Activated gamma-delta T cell treated with anti-CD3 and anti-CD28 coated beads, Interleukin-2, amount 50 U/mL, for 16 hours (primary cell): ENCODE measurements around the gene CAMTA1.
"Not testable (repeated sequence)": the region's sequence is repeated elsewhere in the genome, so short reads cannot be mapped to it uniquely, and the experiment has no call there.

Experiments
- DNase-seq: peaks from one replicate; pipeline ENCODE4 v3.0.0-alpha.2; 2020; ENCODE audit warnings: low read depth

CAMTA1 gene

GRCh38 chr1:7781923-7782495 is 996.8 kb downstream of the CAMTA1 start:
- no peak for DNase-seq

DNA sequence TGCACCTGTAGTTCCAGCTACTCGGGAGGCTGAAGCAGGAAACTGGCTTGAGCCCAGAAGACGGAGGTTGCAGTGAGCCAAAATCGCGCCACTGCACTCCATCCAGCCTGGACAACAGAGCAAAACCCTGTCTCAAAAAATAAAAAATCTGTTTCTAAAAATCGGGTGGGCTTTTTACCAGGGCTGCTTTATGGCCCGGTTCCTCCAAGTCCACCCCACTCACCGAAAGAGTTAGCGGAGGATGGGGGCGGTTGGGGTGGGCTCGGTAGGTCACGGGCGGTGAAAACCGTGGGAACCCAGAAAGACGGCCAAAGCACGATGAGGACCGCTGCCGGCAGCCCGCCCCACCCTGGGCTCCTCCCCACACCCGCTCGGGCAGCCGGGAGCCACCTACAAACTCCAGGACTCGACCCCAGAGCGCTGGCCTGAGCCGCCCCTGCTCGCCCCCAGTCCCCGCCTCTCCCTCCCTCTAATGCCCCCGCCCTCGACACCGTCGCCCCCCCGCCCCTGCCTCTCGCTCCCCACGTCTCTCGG is 998.0 kb downstream of the CAMTA1 start:
- DNase-seq, result peak; percentile 10

DNA sequence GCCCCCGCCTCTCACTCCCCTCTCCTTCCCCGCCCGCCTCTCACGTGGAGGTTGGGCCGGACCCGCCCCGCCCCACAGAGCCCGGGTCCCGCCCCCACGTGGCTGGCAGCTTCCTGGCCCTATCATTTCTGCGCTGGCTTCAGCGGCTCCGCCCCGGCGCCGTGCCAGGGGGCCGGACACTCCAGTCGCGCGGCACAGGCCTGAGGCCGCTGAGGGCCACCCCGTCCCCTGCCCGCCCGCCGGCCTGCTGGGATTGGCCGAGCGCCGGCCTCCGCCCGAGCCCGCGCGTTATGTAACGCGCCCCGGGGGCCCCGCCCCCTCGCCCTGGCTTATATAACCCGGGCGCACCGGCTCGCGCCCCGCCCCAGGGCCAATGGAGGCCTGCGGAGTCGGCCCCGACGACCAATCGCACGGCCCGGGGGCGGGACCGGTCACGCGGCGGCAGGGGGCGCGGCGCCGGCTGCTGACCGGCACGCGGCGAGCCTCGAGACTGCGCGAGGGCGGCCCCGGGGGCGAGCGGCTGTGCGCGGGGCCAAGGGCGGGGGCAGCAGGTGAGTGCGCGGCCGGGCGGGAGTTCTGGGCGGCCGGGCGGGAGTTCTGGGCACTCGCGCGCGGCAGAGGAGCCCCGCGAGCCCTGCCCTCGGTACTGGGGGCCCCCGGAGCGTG is 998.7 kb downstream of the CAMTA1 start, which contains the start of gene PER3:
PER3 (plus strand) TSS at position 466 of the 666 bp plus-strand sequence. CDS start 587 bp downstream, outside the sequence.
- peak; percentile 83 for DNase-seq

DNA sequence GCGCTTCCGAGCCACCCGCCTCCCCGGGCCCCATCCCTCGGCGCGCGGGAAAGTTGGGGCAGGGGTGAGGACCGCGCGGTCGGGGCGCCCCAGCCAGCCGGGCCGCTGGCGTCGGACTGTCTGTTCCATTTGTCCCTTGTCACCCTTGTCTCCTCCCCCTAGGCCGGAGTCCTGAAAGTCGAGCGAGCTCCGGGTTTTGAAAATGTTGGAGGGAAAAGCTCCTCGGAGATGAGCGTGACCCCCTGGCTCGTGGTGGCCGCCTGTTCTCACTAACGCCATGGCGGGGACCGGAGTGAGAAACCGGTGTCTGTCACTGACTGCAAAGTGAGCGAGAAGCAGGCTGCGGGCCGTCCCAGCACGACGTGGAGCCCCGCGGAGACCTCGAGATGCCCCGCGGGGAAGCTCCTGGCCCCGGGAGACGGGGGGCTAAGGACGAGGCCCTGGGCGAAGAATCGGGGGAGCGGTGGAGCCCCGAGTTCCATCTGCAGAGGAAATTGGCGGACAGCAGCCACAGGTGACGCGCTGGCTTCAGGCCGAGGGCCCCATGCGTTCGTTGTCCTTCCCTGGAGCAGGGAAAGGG is 999.3 kb downstream of the CAMTA1 start:
- no peak for DNase-seq

GRCh38 chr1:7785108-7785507 is 999.9 kb downstream of the CAMTA1 start:
- no peak for DNase-seq

- DNase-seq, result no peak
These were observed 1001.5 kb downstream of the CAMTA1 start for GRCh38 chr1:7786795-7787194.

GRCh38 chr1:7789828-7790227 is 1004.6 kb downstream of the CAMTA1 start:
- DNase-seq, result no peak

GRCh38 chr1:7791027-7791426 is 1005.8 kb downstream of the CAMTA1 start:
- DNase-seq, result not testable (repeated sequence)

GRCh38 chr1:7795406-7795805 is 1010.2 kb downstream of the CAMTA1 start:
- no peak for DNase-seq

DNA sequence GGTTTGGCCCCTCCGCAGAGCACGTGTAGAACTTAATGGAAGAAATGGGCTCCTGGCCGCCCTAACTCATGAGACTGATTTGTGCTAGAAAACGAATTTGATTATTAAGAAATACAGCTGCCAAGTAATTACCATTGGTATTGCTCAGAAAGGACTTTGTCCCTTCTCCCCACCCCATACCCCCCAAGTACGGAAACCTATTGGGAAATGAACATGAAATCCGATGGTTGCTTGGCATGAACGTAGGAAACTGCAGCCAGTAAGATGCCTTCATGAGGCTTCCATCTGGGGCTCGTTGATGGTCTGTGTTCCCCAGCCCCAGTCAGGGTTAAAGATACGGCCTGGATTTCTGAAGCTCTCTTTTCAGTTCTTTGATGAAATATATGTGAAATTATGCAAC is 1020.2 kb downstream of the CAMTA1 start:
- no peak for DNase-seq

GRCh38 chr1:7808253-7808844 is 1023.1 kb downstream of the CAMTA1 start:
- DNase-seq, result no peak

GRCh38 chr1:7809742-7810141 is 1024.5 kb downstream of the CAMTA1 start:
- DNase-seq, result no peak

DNA sequence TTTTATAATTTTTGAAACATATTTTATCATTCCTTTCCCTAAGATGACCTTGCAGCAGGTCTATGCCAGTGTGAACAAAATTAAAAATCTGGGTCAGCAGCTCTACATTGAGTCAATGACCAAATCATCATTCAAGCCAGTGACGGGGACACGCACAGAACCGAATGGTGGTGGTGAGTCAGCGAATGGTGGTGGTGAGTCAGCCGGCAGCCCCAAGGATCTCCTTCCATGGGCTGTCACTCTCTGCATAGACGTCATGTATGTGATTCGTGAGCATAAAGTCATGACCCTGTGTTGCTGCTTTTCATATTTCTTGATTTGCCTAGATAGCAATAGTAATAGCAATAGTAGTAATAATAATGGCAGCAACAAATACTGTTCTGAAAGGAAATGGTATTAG is 1025.1 kb downstream of the CAMTA1 start:
- DNase-seq, result no peak

DNA sequence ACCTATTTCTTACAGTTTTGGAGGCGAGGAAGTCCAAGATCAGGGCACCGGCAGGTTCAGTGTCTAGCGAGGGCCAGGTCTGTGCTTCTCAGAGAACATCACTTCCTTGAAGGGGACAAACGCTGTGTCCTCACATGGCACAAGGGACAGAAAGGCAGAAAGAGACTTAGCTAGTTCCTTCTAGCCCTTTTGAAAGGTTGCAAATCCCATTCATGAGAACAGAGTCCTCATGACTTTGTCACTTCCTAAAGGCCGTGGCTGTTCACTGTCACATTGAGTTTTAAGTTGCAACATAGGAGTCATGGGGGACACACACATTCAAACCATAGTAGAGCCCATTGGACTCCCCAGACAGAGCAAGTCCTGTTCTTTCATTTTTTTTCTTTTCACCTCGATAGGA is 1026.2 kb downstream of the CAMTA1 start:
- no peak for DNase-seq

DNA sequence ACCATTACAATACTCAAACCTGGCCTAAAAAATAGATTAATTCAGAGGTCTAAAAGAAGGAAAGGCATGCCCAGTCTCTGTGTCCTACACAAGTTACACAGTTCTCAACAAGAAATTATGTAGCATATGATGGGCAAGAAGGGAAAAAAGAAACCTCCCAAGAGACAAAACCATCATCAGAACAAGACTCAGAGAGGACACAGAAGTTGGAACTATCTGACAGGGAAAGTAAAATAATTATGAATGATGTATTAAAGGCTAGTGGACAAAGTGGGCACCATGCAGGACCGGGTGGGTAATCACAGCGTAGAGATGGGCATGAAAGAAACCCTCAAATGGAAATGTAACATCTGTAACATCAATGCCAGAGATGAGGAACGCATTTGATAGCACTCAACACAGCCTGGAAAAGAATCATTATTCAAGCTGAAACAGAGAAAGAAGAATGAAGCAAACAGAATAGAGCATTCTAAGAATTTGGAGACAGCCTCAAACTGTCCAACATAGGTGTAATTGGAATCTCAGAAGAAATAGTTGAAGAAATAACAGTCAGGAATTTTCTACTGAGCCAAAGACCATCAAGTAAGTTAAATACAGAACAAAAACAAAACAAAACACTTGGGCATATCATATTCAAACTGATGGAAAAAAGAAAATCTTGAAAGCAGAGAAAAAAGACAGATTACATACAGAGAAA is 1028.6 kb downstream of the CAMTA1 start:
- DNase-seq, result no peak
